HK-2 (cell line): ENCODE results near the gene CEP95.
"Not testable (repeated sequence)": the region's sequence is repeated elsewhere in the genome, so short reads cannot be mapped to it uniquely, and the experiment has no call there.

Source experiments
- DNase-seq: peaks from one replicate; pipeline ENCODE4 v3.0.0-alpha.2; 2018; ENCODE audit not compliant: unreplicated experiment

The CEP95 gene

GRCh38 chr17:64572682-64573154, 65.9 kb downstream of the CEP95 start:
- no peak for DNase-seq

- no peak for DNase-seq
Measured at GRCh38 chr17:64573214-64573613, 66.4 kb downstream of the CEP95 start.

- DNase-seq, result no peak
Measured at GRCh38 chr17:64574646-64575045, 67.9 kb downstream of the CEP95 start.

- DNase-seq, result no peak
Measured at GRCh38 chr17:64575431-64575830, 68.7 kb downstream of the CEP95 start.

GRCh38 chr17:64577025-64577424, 70.2 kb downstream of the CEP95 start:
- DNase-seq, result not testable (repeated sequence)

- DNase-seq, result no peak
Measured at GRCh38 chr17:64579917-64580316, 73.1 kb downstream of the CEP95 start.

GRCh38 chr17:64580384-64581315, 73.9 kb downstream of the CEP95 start:
- no peak for DNase-seq

- no peak for DNase-seq
Measured at GRCh38 chr17:64583038-64583437, 76.3 kb downstream of the CEP95 start.

- DNase-seq, result no peak
Measured at GRCh38 chr17:64585146-64585545, 78.4 kb downstream of the CEP95 start.
